Measurements from ENCODE around the gene ITFG2. TPM values are rescaled to one million over a fixed set of nuclear protein-coding genes. Genes with fewer than 3 reads are reported as not detected.

The ITFG2 gene
- 90.1 and 90.6 TPM in 2 replicates for total RNA-seq

DNA sequence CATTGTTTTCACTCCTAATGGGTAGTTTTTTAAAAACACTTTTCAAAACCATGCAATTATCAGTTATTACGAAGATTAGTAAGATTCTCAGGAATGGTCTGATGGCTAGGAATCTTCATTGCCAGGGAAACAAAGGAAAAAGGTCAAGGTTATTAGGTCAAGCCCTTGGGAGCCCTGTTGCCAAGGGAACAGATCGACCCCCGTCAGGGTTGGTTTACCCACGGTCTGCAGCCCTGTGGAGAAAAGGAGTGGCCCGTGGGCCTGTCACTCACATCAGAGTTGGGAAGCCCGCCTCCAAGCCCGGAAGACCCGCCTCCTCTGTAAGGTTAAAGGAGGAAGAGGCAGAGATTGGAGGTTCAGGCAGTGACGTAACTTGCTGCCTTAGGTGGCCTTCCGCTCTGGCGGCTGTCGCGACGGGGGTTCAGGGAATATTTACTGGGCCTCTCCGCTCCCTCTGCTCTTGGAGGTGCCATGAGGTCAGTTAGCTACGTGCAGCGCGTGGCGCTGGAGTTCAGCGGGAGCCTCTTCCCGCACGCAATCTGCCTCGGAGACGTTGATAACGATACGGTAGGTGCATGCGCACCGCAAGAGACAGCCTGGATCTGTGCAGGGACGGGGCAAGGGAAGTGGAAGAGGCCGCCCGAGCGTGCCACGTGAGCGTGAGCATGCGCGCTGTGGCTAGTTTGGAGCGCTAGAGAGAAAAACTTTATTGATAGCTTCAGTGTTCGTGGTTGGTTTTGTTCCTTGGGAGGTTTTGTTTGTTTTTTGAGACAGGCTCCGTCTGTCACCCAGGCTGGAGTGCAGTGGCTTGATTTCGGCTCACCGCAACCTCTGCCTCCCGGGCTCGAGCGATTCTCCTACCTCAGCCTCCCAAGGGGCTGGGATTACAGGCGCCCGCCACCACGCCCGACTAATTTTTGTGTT is at the start of gene ITFG2:
Gene ITFG2 (plus strand): TSS at position 379 of the 924 bp plus-strand sequence. CDS start 93 bp downstream, at position 472.
- CTCF ChIA-PET: interaction anchor here (1.0 kb wide), 1 partner anchor 129 kb away, joined by 3 read pairs; no protein-coding TSS in a partner anchor
- peak within 1 kb of the TSS; percentile 99 for H3K27ac Mint-ChIP-seq
- ATAC-seq (ENCODE audit: low read depth) (peak; percentile 95), DNase-seq (peak; percentile 88)
- intact Hi-C loops (cut with micrococcal nuclease): loop anchor here (1.0 kb wide), 6 partner anchors 17 to 808 kb away; partner anchors contain the start of genes DCP1B, FOXM1, RHNO1 and TULP3
- peaks cover 25% of the 10 kb centered on the region for H3K36me3 Mint-ChIP-seq (ENCODE audit: low read depth)
- POLR2A ChIA-PET: interaction anchor here (0.6 to 2.9 kb wide), 5 partner anchors 14 to 122 kb away, joined by 3 to 36 read pairs (median 8); partner anchors contain the start of genes FKBP4 and TULP3
- H3K4me3 Mint-ChIP-seq: peak within 1 kb of the TSS; percentile 100
- TF ChIP-seq, protein P1, sequence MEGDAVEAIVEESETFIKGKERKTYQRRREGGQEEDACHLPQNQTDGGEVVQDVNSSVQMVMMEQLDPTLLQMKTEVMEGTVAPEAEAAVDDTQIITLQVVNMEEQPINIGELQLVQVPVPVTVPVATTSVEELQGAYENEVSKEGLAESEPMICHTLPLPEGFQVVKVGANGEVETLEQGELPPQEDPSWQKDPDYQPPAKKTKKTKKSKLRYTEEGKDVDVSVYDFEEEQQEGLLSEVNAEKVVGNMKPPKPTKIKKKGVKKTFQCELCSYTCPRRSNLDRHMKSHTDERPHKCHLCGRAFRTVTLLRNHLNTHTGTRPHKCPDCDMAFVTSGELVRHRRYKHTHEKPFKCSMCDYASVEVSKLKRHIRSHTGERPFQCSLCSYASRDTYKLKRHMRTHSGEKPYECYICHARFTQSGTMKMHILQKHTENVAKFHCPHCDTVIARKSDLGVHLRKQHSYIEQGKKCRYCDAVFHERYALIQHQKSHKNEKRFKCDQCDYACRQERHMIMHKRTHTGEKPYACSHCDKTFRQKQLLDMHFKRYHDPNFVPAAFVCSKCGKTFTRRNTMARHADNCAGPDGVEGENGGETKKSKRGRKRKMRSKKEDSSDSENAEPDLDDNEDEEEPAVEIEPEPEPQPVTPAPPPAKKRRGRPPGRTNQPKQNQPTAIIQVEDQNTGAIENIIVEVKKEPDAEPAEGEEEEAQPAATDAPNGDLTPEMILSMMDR (IDR thresholded peaks at IDR 0.05): no peak
- no peaks in the 10 kb centered on the region for H3K9me3 Mint-ChIP-seq
- H3K27me3 Mint-ChIP-seq: no peaks in the 10 kb centered on the region
- peaks cover 33% of the 10 kb centered on the region for H3K4me1 Mint-ChIP-seq

DNA sequence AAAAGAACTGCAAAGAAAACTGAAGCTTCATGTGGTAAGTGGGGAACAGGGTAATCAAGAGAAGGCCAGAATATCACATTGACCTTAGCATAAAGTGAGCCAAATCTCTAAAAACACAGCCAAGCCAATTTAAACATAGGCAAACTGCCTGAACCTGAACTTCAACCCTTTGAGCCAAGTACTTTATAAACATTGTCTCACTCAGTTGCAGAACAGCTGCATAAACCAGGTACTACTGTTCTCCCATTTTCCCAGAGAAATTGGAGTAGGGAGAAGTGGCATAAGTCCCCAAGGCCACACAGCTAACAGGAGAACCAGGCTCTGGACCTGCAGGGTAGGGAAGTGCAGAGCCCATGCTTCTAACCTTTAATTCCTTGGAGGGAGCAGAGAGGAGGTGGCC is 48.1 kb upstream of the ITFG2 start:
- CTCF ChIA-PET: interaction anchor here (1.1 kb wide), 1 partner anchor 19 kb away, joined by 4 read pairs; no protein-coding TSS in a partner anchor
- Mint-ChIP-seq H3K4me1 (no peaks in the 10 kb centered on the region), H3K4me3 (no peak overlapping the region), H3K27me3 (no peaks in the 10 kb centered on the region), H3K36me3 (ENCODE audit: low read depth) (no peaks in the 10 kb centered on the region), H3K27ac (no peak overlapping the region), H3K9me3 (no peaks in the 10 kb centered on the region)
- DNase-seq (no peak), ATAC-seq (ENCODE audit: low read depth) (no peak)
- TF ChIP-seq, protein P1 (IDR thresholded peaks at IDR 0.05): no peak
- intact Hi-C loops (cut with micrococcal nuclease): no loop called here
- POLR2A ChIA-PET: no interaction called here

DNA sequence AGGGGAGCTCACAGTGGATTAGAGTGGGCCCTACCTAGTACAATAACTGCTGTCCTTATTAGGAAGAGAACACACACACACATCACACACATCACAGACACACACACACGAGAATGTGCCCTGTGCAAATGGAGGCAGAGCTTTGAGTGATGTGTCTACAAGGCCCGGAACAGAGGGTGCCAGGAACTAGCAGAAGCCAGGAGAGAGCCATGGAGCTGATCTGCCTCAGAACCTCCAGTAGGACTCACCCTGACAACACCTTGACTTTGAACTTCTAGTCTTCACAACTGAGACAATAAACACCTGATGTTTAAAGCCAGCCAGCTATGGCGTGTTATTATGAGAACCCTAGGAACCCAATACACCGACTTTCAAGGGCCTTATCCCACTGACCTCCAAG is 47.4 kb upstream of the ITFG2 start:
- intact Hi-C loops (cut with micrococcal nuclease): no loop called here
- CTCF ChIA-PET: interaction anchor here (1.1 kb wide), 1 partner anchor 18 kb away, joined by 4 read pairs; no protein-coding TSS in a partner anchor
- TF ChIP-seq, protein P1 (IDR thresholded peaks at IDR 0.05): no peak

DNA sequence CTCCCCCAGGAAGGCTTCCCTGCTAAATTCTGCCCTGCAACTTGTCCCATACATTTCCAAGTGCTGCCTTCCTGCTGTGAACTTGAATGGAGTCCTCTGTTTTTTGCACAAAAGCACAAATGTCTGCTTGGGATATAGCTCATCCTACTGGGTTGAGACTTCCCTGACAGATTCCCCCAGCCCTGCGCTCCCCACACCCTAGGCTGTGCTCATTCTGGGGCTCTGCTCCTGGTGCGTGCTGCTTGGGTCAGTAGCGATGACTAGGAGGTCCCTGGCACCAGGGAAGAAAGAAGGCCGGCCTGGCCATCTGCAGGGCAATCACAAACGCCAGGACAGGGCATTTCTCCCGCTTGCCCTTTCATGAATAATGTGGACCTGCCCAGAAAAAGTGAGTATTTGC is 46.9 kb upstream of the ITFG2 start:
- H3K27me3 Mint-ChIP-seq: no peaks in the 10 kb centered on the region
- CTCF ChIA-PET: interaction anchor here (1.1 kb wide), 1 partner anchor 18 kb away, joined by 4 read pairs; no protein-coding TSS in a partner anchor

More for the DNA sequence above, 47.4 kb upstream of the ITFG2 start:
- Mint-ChIP-seq H3K27me3 (no peaks in the 10 kb centered on the region), H3K36me3 (ENCODE audit: low read depth) (no peaks in the 10 kb centered on the region), H3K27ac (no peak overlapping the region), H3K9me3 (no peaks in the 10 kb centered on the region), H3K4me1 (no peaks in the 10 kb centered on the region), H3K4me3 (no peak overlapping the region)
- DNase-seq (no peak), ATAC-seq (ENCODE audit: low read depth) (no peak)
- POLR2A ChIA-PET: no interaction called here

More for the DNA sequence above, 46.9 kb upstream of the ITFG2 start:
- ATAC-seq (ENCODE audit: low read depth) (no peak), DNase-seq (no peak)
- Mint-ChIP-seq H3K4me1 (no peaks in the 10 kb centered on the region), H3K4me3 (no peak overlapping the region), H3K36me3 (ENCODE audit: low read depth) (peaks cover 2% of the 10 kb centered on the region), H3K27ac (no peak overlapping the region), H3K9me3 (peaks cover 2% of the 10 kb centered on the region)
- intact Hi-C loops (cut with micrococcal nuclease): no loop called here
- POLR2A ChIA-PET: no interaction called here
- TF ChIP-seq, protein P1 (IDR thresholded peaks at IDR 0.05): no peak

Measured in activated B cell treated with CpG ODN at 0.5 μM for 24 hours (primary cell).